GM21360 (cell line): ENCODE measurements around the gene PLRG1.

Experiments used
- ATAC-seq: cut with Tn5 transposase; IDR thresholded peaks from one replicate; pipeline ENCODE4 v1.9.1; 2021; ENCODE audit warnings: mild to moderate bottlenecking, moderate library complexity; ENCODE audit not compliant: unreplicated experiment

Gene PLRG1

GRCh38 chr4:154574311-154574710, 24.1 kb upstream of the PLRG1 start:
- no peak for ATAC-seq

GRCh38 chr4:154573190-154573870, 23.1 kb upstream of the PLRG1 start:
- ATAC-seq = no peak

- no peak for ATAC-seq
Observed at GRCh38 chr4:154569584-154569983, 19.4 kb upstream of the PLRG1 start.

- no peak for ATAC-seq
Observed at GRCh38 chr4:154569028-154569427, 18.8 kb upstream of the PLRG1 start.

- no peak for ATAC-seq
Observed at GRCh38 chr4:154566639-154567204, 16.5 kb upstream of the PLRG1 start.

GRCh38 chr4:154565704-154566103, 15.5 kb upstream of the PLRG1 start:
- ATAC-seq = no peak

GRCh38 chr4:154564311-154564710, 14.1 kb upstream of the PLRG1 start:
- ATAC-seq = no peak

GRCh38 chr4:154562697-154563254, 12.6 kb upstream of the PLRG1 start, which contains the start of gene FGB:
FGB (plus strand) TSS chr4:154563011; CDS start chr4:154563019, 8 bp downstream.
- no peak for ATAC-seq

GRCh38 chr4:154560824-154561231, 10.6 kb upstream of the PLRG1 start:
- no peak for ATAC-seq

- no peak for ATAC-seq
Observed at GRCh38 chr4:154560419-154560801, 10.2 kb upstream of the PLRG1 start.

GRCh38 chr4:154559494-154560418, 9.6 kb upstream of the PLRG1 start:
- peak; percentile 81 for ATAC-seq

- ATAC-seq = peak; percentile 21
Observed at GRCh38 chr4:154559141-154559493, 8.9 kb upstream of the PLRG1 start.

- ATAC-seq = peak; percentile 56
Observed at GRCh38 chr4:154551872-154552686, 1.9 kb upstream of the PLRG1 start.

GRCh38 chr4:154545689-154546088, 4.5 kb downstream of the PLRG1 start:
- ATAC-seq = no peak

GRCh38 chr4:154542271-154542879, 7.8 kb downstream of the PLRG1 start:
- ATAC-seq = no peak

GRCh38 chr4:154534296-154534695, 15.9 kb downstream of the PLRG1 start:
- ATAC-seq = no peak

GRCh38 chr4:154529728-154530519, 20.3 kb downstream of the PLRG1 start:
- ATAC-seq = no peak

GRCh38 chr4:154528869-154529268, 21.3 kb downstream of the PLRG1 start:
- ATAC-seq = no peak

GRCh38 chr4:154527308-154527707, 22.9 kb downstream of the PLRG1 start:
- no peak for ATAC-seq
